GM19351 (cell line): ENCODE measurements around the gene YJU2.
"Not testable (repeated sequence)": the region's sequence is repeated elsewhere in the genome, so short reads cannot be mapped to it uniquely, and the experiment has no call there.

ENCODE experiments used
- ATAC-seq: cut with Tn5 transposase; IDR thresholded peaks from one replicate; pipeline ENCODE4 v1.9.1; 2021; ENCODE audit warnings: mild to moderate bottlenecking, moderate library complexity; ENCODE audit not compliant: unreplicated experiment

YJU2 gene

DNA sequence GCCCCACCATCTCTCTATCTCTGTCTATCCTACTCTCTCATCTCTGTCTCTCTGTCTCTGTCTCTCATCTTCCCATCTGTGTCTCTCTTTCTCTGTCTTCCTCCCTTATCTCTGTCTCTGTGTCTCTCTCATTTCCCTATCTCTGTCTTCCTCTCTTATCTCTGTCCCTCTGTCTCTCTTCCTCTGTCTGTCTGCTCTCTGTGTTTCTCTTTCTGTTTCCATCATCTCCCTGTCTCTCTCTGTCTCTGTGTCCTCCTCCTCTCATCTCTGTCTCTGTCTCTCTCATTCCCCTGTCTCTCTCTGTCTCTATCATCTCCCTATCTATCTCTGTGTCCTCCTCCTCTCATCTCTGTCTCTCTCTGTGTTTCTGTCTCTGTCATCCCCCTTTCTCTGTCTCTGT is 19.1 kb upstream of the YJU2 start:
- ATAC-seq = no peak

DNA sequence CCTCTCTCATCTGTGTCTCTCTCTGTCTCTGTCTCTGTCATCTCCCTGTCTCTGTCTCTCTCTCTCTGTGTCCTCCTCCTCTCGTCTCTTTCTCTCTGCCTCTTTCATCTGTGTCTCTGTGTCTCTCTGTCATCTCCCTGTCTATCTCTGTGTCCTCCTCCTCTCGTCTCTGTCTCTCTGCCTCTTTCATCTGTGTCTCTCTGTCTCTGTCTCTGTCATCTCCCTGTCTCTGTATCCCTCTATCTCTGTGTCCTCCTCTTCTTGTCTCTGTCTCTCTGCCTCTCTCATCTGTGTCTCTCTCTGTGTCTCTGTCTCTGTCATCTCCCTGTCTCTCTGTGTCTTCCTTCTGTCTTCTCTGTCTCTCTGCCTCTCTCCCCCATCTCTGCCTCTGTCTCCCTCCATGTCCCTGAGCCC is 18.1 kb upstream of the YJU2 start:
- ATAC-seq = no peak

DNA sequence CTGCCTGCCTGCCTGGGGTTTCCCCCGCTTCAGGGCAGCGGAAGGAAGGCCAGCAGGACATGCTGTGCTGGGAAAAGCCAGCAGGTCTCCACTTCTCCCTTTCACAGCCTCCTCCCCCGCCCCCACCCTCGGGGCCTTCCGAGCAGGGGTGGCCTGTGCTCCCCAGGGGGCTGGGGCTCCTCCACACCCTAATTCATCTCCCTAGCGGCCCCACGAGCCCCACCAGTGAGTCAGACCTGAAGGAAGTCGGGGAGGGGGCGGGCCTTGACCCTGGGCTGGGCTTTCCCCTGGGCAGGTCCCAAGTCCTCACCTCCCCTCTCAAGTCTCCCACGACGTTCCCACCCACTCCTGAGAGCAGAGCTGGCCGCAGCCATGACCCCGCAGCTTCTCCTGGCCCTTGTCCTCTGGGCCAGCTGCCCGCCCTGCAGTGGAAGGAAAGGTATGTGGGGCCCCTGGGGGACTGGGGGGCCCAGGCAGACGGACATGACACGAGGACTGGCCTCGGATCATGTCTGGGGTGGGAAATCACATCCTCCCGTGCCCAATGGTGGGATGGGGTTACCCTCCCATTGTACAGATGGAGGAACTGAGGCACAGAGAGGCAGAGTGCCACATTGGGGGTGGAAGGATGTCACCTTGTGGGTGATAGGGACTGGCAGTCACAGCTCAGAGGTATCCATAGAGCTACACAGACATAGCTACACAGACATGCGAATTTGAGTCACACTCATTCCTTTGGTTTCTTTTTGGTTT is 17.5 kb upstream of the YJU2 start, which contains the start of gene EBI3:
Gene EBI3, plus strand, starts transcription at position 345 of the 753 bp plus-strand sequence. Its CDS starts 28 bp downstream, at position 373.
- peak; percentile 63 for ATAC-seq

DNA sequence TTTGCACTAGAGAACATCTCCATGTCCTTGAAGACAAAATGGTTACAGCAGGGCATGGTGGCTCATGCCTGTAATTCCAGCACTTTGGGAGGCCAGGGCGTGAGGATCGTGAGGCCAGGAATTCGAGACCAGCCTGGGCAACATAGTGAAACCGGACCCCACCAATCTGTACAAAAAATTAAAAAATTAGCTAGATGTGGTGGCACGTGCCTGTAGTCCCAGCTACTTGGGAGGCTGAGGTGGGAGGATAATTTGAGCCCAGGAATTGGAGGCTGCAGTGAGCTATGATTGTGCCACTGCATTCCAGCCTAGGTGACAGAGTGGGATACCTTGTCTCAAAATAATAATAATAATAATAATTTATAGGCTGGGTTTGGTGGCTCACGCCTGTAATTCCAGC is 16.6 kb upstream of the YJU2 start:
- ATAC-seq = not testable (repeated sequence)

DNA sequence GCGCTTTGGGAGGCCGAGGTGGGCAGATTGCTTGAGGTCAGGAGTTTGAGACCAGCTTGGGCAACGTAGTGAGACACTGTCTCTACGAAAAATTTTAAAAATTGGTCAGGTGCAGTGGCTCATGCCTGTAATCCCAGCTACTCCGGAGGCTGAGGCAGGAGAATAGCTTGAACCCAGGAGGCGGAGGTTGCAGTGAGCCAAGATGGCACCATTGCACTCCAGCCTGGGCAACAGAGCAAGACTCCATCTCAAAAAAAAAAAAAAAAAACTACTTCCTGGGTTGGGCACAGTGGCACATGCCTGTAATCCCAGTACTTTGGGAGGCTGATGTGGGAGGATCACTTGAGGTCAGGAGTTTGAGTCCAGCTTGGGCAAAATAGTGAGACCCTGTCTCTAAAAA is 15.4 kb upstream of the YJU2 start:
- ATAC-seq = not testable (repeated sequence)

DNA sequence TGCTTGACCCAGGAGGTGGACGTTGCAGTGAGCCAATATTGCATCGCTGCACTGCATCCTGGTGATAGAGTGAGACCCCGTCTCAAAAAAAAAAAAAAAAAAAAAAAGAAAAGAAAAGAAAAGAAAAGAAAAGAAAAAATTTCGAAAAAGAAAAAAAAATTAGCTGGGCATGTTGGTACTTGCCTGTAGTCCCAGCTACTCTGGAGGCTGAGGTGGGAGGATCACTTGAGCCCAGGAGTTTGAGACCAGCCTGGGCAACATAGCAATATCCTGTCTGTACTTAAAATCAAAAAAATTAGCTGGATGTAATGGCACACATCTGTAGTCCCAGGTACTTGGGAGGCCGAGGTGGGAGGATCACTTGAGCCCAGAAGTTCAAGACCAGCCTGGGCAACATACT is 14.7 kb upstream of the YJU2 start:
- ATAC-seq = not testable (repeated sequence)

DNA sequence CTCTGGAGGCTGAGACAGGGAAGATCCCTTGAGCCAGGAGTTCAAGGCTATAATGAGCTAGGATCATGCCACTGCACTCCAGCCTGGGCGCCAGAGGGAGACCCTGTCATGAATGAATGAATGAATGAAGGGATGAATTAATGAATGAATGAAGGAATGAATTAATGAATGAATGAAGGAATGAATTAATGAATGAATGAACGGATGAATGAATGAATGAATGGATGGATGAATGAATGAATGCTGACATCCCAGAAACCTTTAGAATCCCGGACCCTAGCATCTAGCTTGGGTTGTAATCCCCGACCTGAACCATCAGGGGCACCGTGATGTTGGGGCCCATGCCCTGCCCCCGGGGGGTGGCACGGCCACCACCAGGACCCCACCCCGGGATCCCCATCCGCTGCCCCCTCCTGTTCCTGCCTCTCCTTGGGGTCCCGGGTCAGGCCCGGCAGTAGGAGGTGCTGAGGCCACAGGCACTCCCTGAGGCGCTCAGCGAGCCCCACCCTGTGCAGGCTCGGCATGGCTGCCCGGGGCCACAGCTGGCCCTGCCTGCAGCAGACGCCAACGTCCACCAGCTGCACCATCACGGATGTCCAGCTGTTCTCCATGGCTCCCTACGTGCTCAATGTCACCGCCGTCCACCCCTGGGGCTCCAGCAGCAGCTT is 14.1 kb upstream of the YJU2 start:
- ATAC-seq = no peak

DNA sequence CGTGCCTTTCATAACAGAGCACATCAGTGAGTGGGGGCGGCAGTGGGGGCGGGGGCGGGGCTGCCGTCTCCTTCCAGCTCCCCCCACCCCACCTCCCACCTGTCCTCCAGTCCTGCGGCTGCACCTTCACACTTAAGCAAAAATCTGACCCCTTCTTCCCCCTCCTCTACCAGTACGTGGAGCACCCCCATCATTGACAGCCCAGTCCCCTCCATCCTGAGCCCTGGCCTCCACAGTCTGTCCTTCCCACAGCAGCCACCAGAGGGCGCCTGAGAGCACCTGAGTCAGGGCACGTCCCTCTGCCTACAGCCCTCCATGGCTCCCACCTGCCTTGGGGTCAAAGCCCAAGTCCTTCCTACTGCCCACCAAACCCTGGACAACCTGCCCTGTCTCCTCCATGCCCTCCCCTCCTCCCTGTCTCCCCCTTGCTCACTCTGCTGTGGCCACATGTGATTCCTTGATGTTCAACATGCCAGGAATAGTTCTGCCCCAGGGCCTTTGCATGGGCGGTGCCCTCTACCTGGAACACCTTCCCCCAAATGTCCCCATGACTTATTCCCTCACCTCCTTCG is 13.5 kb upstream of the YJU2 start:
- ATAC-seq = no peak

DNA sequence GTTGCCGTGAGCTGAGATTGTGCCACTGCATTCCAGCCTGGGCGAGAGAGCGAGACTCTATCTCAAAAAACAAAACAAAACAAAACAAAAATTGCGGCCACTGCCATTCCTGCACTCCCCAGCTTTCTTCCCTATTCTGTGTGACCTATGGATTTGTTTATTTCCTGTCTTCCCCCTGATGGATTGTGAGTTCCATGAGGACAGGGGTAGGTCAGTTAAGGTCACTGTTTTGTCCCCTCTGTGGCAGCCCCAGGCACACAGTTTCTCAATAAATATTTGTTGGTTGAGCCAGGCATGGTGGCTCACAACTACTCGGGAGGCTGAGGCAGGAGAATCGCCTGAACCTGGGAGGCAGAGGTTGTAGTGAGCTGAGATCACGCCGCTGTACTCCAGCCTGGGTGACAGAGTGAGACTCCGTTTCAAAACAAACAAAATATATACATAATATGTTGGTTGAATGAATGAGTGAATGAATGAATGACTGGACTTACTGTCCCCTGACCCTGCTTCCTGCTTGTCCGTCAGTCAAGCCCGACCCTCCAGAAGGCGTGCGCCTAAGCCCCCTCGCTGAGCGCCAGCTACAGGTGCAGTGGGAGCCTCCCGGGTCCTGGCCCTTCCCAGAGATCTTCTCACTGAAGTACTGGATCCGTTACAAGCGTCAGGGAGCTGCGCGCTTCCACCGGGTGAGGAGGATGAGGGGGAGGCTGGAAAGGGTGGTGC is 12.6 kb upstream of the YJU2 start:
- ATAC-seq = no peak

DNA sequence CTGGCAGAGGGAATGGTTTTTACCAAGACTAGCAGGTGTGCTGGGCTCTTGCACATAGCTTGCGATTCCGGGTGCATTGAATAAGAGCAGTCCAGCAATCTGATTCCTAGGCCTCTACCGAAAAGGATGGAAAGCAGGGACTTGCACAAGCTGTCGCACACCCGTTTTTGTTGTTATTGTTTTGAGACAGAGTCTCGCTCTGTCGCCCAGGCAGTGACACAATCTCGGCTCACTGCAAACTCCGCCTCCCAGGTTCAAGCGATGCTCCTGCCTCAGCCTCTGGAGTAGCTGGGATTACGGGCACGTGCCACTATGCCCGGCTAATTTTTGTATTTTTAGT is 12.0 kb upstream of the YJU2 start:
- no peak for ATAC-seq

DNA sequence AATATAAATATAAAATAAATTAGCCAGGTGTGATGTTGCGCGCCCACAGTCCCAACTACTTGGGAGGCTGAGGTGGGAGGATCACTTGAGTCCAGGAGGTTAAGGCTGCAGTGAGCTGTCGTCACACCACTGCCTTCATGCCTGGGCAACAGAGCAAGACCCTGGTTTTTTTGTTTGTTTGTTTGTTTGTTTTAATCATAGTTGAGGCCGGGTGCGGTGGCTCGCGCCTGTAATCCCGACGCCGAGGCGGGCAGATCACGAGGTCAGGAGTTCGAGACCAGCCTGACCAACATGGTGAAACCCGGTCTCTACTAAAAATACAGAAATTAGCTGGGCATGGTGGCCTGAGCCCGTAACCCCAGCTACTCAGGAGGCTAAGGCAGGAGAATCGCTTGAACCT is 9.4 kb upstream of the YJU2 start:
- ATAC-seq = not testable (repeated sequence)

DNA sequence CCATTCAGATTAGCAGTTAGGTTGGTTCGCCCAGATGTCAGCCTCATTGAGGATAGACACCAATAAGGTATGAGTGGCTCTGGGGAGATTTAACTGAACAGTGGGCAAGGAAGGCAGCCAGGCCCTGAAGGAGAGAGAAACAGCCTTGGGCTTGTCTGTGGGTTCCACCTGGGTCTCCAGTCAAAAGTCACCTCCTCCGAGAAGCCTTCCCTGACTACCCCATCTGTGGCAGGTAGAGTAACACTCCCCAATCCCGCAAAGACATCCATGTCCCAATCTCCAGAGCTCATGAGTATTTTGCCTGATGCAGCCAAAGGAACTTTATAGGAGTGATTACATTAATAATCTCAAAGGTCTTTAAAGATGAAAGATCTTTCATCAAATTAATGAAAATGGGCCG is 8.0 kb upstream of the YJU2 start:
- ATAC-seq = no peak

DNA sequence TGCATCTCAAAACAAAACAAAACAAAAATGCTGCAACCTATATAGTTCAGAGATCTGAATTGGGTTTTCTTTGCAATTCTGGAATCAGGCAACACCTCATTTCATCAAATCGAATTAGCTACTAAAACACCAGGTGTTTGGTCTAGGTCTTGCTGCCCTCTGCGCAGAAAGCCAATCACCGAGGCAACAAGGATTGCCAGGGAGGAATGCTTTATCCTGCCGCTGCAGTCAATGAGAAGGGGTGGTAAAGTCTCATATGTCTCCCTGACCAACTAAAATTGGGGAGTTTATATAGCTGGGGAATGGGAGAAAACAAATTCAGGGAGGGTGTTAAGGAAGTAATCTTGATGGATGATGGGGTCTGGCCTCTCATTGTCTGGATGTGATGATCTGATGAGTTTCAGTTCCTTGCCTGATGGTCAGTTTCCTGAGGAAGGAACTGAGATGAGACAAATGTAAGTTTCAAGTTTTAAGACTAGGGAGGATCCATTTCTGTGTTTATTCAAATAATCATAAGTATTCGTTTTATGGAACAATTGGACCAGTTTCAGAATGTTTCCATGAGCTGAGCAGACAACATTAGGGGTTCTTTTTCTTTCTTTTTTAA is 5.0 kb upstream of the YJU2 start:
- ATAC-seq = no peak

DNA sequence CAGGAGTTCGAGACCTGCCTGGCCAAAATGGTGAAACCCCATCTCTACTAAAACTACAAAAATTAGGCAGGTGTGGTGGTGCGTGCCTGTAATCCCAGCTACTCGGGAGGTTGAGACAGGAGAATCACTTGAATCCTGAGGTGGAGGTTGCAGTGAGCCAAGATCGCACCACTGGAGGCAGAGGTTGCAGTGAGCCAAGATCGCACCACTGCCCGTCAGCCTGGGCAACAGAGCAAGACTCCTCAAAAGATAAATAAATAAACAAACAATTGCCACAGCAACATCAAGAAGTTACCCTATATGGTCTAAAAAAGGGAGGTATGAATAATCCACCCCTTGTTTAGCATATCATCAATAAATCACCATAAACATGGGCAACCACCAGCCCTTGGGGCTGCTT is 942 bp upstream of the YJU2 start:
- not testable (repeated sequence) for ATAC-seq

DNA sequence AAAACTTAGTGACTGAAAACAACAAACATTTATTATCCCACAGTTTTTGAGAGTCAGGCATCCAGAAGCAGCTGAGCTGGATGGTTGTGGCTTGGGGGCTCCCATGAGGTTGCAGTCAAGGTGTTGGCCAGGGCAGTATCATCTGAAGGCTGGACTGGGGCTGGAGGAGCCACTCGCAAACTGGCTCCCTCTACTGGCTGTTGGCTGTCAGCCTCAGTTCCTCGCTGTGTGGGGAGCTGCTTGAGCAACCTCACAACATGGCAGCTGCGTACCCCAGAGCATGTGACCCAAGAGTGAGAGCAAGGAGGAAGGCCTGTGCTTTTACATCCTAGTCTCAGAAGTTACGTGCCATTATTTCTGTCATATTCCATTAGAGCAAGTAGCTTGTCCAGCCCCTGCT is 9.7 kb downstream of the YJU2 start:
- no peak for ATAC-seq

DNA sequence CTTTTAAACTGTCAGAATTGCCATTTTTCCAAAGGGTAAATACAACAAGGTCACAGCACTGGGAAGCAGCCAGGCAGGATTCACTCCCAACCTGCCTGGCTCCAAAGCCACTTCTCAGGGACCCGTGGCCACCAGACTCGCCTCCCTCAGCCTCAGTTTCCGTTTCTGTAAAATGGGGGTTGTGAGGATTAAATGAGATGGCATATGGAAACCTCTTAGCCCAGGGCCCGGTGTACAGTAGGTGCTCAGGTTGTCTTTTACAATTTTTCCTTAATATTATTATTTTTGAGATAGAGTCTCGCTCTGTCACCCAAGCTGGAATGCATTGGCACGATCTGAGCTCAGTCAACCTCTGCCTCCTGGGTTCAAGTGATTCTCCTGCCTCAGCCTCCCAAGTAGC is 10.1 kb downstream of the YJU2 start:
- ATAC-seq = no peak

DNA sequence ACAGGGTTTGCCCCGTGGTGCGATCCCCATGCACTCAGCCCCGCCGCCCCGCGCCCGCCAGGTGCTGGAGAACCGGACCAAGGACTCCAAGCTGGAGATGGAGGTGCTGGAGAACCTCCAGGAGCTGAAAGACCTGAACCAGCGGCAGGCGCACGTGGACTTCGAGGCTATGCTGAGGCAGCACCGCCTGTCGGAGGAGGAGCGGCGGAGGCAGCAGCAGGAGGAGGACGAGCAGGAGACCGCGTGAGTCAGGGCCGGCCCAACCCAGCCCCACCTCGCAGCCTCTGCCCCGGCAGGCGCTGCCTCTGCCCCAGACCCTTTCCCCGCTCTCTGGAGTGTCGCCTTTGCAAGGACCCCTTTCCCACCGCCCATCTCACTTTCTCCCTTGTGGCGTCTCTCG is 11.3 kb downstream of the YJU2 start:
- no peak for ATAC-seq

DNA sequence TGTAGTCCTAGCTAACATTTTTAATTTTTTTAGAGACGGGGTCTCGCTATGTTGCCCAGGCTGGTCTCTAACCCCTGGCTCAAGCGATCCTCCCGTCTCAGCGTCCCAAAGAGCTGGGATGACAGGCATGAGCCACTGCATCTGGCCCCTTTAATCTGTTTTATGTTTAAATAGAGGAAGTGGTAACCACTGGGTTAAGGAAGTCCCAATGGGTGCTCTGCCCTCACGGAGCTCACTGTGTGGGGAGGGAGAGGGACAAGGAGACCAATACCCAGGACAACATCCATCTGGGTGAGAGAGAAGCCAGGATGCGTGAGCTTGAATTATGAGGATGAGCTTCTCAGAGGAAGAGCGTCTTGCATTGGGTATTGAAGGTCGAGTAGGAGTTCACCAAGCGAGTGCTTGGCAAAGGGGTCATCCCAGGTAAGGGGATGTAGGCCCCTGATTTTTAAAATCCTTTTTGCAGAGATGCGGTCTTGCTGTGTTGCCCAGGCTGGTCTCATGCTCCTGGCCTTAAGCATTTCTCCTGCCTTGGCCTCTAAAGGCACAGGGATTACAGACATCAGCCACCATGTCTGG is 13.8 kb downstream of the YJU2 start:
- no peak for ATAC-seq

DNA sequence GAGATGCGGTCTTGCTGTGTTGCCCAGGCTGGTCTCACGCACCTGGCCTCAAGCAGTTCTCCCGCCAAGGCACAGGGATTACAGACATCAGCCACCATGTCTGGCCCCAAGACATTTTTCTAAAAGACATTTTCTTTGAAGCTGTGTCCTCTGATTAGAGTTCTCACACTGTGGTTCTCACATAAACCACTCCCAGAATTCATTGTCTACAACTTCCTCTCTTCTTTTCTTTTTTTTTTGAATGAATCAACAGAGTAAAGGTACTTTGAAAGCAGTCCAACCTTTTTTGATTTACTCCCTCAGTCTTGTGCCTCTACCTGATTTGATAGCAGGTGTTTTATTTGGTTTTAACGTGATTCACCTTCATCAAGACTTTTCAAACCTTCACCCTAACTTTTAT is 17.9 kb downstream of the YJU2 start:
- ATAC-seq = no peak

DNA sequence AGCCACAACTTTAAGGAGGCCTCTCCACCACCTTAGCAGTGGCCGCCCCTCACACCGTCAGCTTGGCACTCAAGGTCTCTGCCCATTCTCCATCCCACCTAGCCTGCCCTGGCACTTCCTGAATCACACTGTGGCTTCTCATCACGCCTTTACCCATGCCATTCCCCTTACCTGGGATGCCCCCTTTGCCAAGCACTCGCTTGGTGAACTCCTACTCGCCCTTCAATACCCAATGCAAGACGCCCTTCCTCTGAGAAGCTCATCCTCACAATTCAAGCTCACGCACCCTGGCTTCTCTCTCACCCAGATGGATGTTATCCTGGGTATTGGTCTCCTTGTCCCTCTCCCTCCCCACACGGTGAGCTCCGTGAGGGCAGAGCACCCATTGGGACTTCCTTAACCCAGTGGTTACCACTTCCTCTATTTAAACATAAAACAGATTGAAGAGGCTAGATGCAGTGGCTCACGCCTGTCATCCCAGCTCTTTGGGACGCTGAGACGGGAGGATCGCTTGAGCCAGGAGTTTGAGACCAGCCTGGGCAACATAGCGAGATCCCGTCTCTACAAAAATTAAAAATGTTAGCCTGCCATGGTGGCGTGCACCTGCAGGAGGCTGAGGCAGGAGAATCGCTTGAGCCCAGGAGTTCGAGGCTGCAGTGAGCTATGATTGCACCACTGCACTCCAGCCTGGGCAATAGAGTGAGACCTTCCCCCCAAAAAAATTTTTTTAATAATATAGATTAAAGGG is 19.5 kb downstream of the YJU2 start:
- no peak for ATAC-seq
